ENCODE measurements around the gene ARL10. TPM values are rescaled to one million over a fixed set of nuclear protein-coding genes. Genes with fewer than 3 reads are reported as not detected.

ARL10 gene, protein sequence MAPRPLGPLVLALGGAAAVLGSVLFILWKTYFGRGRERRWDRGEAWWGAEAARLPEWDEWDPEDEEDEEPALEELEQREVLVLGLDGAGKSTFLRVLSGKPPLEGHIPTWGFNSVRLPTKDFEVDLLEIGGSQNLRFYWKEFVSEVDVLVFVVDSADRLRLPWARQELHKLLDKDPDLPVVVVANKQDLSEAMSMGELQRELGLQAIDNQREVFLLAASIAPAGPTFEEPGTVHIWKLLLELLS
- total RNA-seq (2021; ENCODE audit: unreplicated experiment) (0.05 TPM), Bru-seq, nascent RNA (percentile 8 among the genes with signal in this experiment), BruChase-seq, experiment 1, labeled RNA remaining after a 6-hour chase (percentile 11 among the genes with signal in this experiment), BruChase-seq, experiment 2, labeled RNA remaining after a 2-hour chase (percentile 16 among the genes with signal in this experiment)
- 0.01 TPM in 2 replicates for polyA plus RNA-seq (2012)
- long read RNA-seq, result 0 reads

DNA sequence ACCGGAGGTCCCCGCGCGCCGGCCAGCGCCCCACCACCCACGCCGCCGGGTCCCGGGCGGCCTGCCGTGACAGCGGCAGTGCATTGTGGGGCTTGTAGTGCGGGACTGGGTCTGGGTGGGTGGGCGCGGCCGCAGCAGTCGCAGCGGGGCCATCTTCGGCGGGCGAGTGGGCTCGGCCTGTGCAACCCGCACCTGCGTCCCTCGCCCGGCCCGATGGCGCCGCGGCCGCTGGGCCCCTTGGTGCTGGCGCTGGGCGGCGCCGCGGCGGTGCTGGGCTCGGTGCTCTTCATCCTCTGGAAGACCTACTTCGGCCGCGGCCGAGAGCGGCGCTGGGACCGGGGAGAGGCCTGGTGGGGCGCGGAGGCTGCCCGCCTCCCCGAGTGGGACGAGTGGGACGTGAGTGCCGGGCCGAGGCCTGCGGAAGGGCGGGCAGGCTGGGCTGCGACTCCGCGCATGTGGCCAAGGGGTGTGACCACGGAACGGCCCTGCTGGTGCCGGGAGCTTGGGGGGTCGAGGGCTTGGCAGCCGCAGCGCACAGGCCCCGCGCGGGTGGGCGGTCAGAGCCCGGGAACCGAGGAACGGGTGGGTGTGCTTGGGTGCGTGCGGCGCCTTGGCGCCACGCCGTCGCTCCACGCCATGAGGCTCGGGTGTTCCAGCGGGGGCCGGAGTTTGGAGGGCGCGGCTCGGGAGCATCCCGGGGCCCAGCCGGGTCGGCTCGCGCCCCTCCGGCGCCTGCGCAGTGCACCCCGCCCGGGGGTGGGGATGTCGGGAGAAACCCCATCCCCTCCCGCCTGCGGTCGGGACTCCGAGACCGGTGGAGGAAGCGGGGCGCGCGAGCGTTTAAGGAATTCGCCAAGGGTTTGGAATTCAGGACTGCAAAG lies at the start of gene ARL10:
Gene ARL10, plus strand, starts transcription at position 137 of the 881 bp plus-strand sequence. Its CDS starts 77 bp downstream, at position 214.
- ATAC-seq, result no peak
- Histone ChIP-seq H3K27me3 (ENCODE audit: insufficient read depth, low read length) (no peaks in the 10 kb centered on the region), H3K4me1 (ENCODE audit: control insufficient read depth in 1 of 2, insufficient read depth in 2 of 2, low read length in 2 of 2) (peaks cover 9 to 21% of the 10 kb centered on the region in 2 experiments), H3K9ac (ENCODE audit: low read length) (no peak within 1 kb of the TSS), H3K9me2 (ENCODE audit: insufficient read depth) (no peaks in the 10 kb centered on the region), H3K36me3 (ENCODE audit: control insufficient read depth in 1 of 2, insufficient read depth in 2 of 2, low read length in 2 of 2) (no peaks in the 10 kb centered on the region), H3K4me2 (ENCODE audit: low read length) (no peak within 1 kb of the TSS), H3K9me3 (ENCODE audit: control insufficient read depth in 1 of 2, insufficient read depth in 1 of 2, low read depth in 1 of 2, low read length in 2 of 2) (no peaks in the 10 kb centered on the region), H2AFZ (ENCODE audit: low read depth, low read length, poor library complexity, severe bottlenecking) (no peak within 1 kb of the TSS), H3K4me3 (replicated peaks in 1 of 2; ENCODE audit: low read depth in 1 of 2, low read length in 2 of 2) (no peak within 1 kb of the TSS), H3K79me2 (ENCODE audit: insufficient read depth, low read length) (peaks cover 9% of the 10 kb centered on the region), H4K20me1 (ENCODE audit: insufficient read depth) (no peaks in the 10 kb centered on the region), H3K27ac (ENCODE audit: low read depth, low read length) (no peak within 1 kb of the TSS)
- intact Hi-C loops (cut with micrococcal nuclease), result no loop called here
- TF ChIP-seq CEBPB (IDR thresholded peaks at IDR 0.05; ENCODE audit: low read depth) (no peak), ELF1 (IDR thresholded peaks at IDR 0.05; ENCODE audit: borderline replicate concordance, low read depth) (no peak), JUND (IDR thresholded peaks at IDR 0.05) (no peak), POLR2AphosphoS5 (IDR thresholded peaks at IDR 0.05; ENCODE audit: low read depth, low read length) (no peak)
- TF ChIP-seq, protein P1, sequence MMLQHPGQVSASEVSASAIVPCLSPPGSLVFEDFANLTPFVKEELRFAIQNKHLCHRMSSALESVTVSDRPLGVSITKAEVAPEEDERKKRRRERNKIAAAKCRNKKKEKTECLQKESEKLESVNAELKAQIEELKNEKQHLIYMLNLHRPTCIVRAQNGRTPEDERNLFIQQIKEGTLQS (IDR thresholded peaks at IDR 0.05), result no peak
- TF ChIP-seq, protein P2, sequence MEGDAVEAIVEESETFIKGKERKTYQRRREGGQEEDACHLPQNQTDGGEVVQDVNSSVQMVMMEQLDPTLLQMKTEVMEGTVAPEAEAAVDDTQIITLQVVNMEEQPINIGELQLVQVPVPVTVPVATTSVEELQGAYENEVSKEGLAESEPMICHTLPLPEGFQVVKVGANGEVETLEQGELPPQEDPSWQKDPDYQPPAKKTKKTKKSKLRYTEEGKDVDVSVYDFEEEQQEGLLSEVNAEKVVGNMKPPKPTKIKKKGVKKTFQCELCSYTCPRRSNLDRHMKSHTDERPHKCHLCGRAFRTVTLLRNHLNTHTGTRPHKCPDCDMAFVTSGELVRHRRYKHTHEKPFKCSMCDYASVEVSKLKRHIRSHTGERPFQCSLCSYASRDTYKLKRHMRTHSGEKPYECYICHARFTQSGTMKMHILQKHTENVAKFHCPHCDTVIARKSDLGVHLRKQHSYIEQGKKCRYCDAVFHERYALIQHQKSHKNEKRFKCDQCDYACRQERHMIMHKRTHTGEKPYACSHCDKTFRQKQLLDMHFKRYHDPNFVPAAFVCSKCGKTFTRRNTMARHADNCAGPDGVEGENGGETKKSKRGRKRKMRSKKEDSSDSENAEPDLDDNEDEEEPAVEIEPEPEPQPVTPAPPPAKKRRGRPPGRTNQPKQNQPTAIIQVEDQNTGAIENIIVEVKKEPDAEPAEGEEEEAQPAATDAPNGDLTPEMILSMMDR (IDR thresholded peaks at IDR 0.05 in 2 of 3, conservative IDR thresholded peaks at IDR 0.05 in 1 of 3; ENCODE audit: borderline replicate concordance in 1 of 3, insufficient read depth in 1 of 3, low read depth in 2 of 3, low read length in 2 of 3), result no peak
- ChIA-PET RAD21 (ENCODE audit: low non-redundant PET in 1 of 2, low total read pairs in 2 of 2, uncharacterized antibody in 2 of 2, unreplicated experiment in 2 of 2) (no interaction called here), CTCF (no interaction called here), POLR2A (no interaction called here)
- no peak for DNase-seq (ENCODE audit: low read depth, low spot score)
- no TSS peak for BruUV-seq (replicated peaks)
